Tibial nerve (tissue), 3 donors: Measurements from ENCODE around the gene GRIK5.

Experiments used
- POLR2A ChIP-seq, 2 donors: fragments of 450-650 bp; IDR thresholded peaks; one replicate each; pipeline ENCODE4 v1.6.1; 2017; ENCODE audit warnings: antibody characterized with exemption in 2 of 2, mild to moderate bottlenecking in 2 of 2, moderate library complexity in 2 of 2
- TF ChIP-seq, protein P1 (sequence below), 5 experiments: fragments of 200-600 bp in 3 of 5; fragments of 450-650 bp in 2 of 5; sonication (generic) in 3 of 5; IDR thresholded peaks; one replicate each; pipeline ENCODE4 v1.5.1; 2016 to 2019; ENCODE audit warnings: antibody characterized with exemption in 5 of 5, mild to moderate bottlenecking in 3 of 5, moderate library complexity in 2 of 5

- TF ChIP-seq POLR2A (IDR thresholded peaks at IDR 0.05) = no peak
- TF ChIP-seq, protein P1, sequence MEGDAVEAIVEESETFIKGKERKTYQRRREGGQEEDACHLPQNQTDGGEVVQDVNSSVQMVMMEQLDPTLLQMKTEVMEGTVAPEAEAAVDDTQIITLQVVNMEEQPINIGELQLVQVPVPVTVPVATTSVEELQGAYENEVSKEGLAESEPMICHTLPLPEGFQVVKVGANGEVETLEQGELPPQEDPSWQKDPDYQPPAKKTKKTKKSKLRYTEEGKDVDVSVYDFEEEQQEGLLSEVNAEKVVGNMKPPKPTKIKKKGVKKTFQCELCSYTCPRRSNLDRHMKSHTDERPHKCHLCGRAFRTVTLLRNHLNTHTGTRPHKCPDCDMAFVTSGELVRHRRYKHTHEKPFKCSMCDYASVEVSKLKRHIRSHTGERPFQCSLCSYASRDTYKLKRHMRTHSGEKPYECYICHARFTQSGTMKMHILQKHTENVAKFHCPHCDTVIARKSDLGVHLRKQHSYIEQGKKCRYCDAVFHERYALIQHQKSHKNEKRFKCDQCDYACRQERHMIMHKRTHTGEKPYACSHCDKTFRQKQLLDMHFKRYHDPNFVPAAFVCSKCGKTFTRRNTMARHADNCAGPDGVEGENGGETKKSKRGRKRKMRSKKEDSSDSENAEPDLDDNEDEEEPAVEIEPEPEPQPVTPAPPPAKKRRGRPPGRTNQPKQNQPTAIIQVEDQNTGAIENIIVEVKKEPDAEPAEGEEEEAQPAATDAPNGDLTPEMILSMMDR (IDR thresholded peaks at IDR 0.05) = no peak
These were observed 19.8 kb upstream of the GRIK5 start for GRCh38 chr19:42089772-42090171.
